Spleen (tissue), 11 donors: Measurements from ENCODE around the gene NT5DC3. TPM values are rescaled to one million over a fixed set of nuclear protein-coding genes. Genes with fewer than 3 reads are reported as not detected.

Experiments
- DNase-seq: peaks from one replicate; pipeline ENCODE4 v3.0.0-alpha.2; 2020
- H3K27ac ChIP-seq, 8 donors: fragments of 200-600 bp; sonication (generic) in 7 of 8; 1 replicate in 4 of 8; 2 replicates in 4 of 8; pipeline versions ENCODE4 v1.5.0 to v1.8.0; 2016 to 2021; ENCODE audit warnings: inconsistent platforms in 4 of 8, mild to moderate bottlenecking in 4 of 8, moderate library complexity in 1 of 8
- H3K27me3 ChIP-seq, 7 donors: fragments of 200-600 bp; sonication (generic) in 6 of 7; replicated peaks in 1 of 7; 1 replicate in 4 of 7; 2 replicates in 3 of 7; pipeline versions ENCODE4 v1.5.0 to v1.8.0; 2016 to 2021; ENCODE audit warnings: inconsistent platforms in 3 of 7, mild to moderate bottlenecking in 1 of 7
- H3K36me3 ChIP-seq, 6 donors: fragments of 200-600 bp; sonication (generic) in 5 of 6; 1 replicate in 4 of 6; 2 replicates in 2 of 6; pipeline versions ENCODE4 v1.5.0 to v1.8.0; 2016 to 2021; ENCODE audit warnings: inconsistent platforms in 2 of 6
- H3K4me1 ChIP-seq, 6 donors: fragments of 200-600 bp; sonication (generic) in 5 of 6; 1 replicate in 3 of 6; 2 replicates in 3 of 6; pipeline versions ENCODE4 v1.5.0 to v1.8.0; 2016 to 2021; ENCODE audit warnings: inconsistent platforms in 3 of 6
- H3K4me3 ChIP-seq, 8 donors: fragments of 200-600 bp; sonication (generic) in 7 of 8; 1 replicate in 4 of 8; 2 replicates in 4 of 8; pipeline versions ENCODE4 v1.5.0 to v1.8.0; 2016 to 2021; ENCODE audit warnings: inconsistent platforms in 4 of 8, mild to moderate bottlenecking in 4 of 8, moderate library complexity in 2 of 8
- H3K9me3 ChIP-seq, 8 donors: fragments of 200-600 bp; sonication (generic) in 7 of 8; 1 replicate in 4 of 8; 2 replicates in 4 of 8; pipeline versions ENCODE4 v1.5.0 to v1.8.0; 2016 to 2021; ENCODE audit warnings: inconsistent platforms in 4 of 8
- POLR2A ChIP-seq, 3 donors: fragments of 450-650 bp; IDR thresholded peaks; one replicate each; pipeline ENCODE4 v1.5.1; 2017; ENCODE audit warnings: antibody characterized with exemption in 3 of 3, mild to moderate bottlenecking in 1 of 3
- POLR2AphosphoS5 ChIP-seq, 3 donors: sonication (generic); formaldehyde crosslinking; IDR thresholded peaks; one replicate each; pipeline ENCODE4 v1.5.1; 2017; ENCODE audit warnings: antibody characterized with exemption in 3 of 3
- WGBS, 5 donors: extraction: QIAGEN DNeasy Blood & Tissue Kit in 3 of 5; methylation state at CpG; one replicate each; pipeline versions ENCODE4 v1.1.5 to v1.1.7; 2013 to 2018; 5-methylcytosine and 5-hydroxymethylcytosine counted together
- intact Hi-C: fragments of 100-400 bp; cut with DNase I; formaldehyde crosslinking; loops from one replicate; pipeline ENCODE4 v1.15.0; 2023; ENCODE audit warnings: low total_unique reads
- polyA plus RNA-seq, 3 donors: library from polyadenylated mRNA; stranded (reverse); fragments of 200-250 nt; gene quantifications; one replicate each; pipeline ENCODE4 v1.2.1, GENCODE V29; 2013
- total RNA-seq, 7 donors: library from RNA; depleted of rRNA in 3 of 7; stranded (reverse); fragments of >200 nt in 3 of 7; fragmentation: NEBNext Ultra II Directional in 4 of 7; extraction: Animal tissue kit (Norgen Biotek cat#: 25700) in 4 of 7; gene quantifications; one replicate each; pipeline versions ENCODE4 v1.1.0 to v1.2.1, GENCODE V29; 2016 to 2021
- TF ChIP-seq, protein P1 (sequence below), 11 experiments: fragments of 200-600 bp in 7 of 11; fragments of 450-650 bp in 4 of 11; sonication (generic) in 4 of 11; IDR thresholded peaks in 8 of 11; conservative IDR thresholded peaks in 3 of 11; 1 replicate in 7 of 11; 2 replicates in 4 of 11; pipeline versions ENCODE4 v1.4.0 to v1.8.0; 2016 to 2021; ENCODE audit warnings: antibody characterized with exemption in 11 of 11, inconsistent platforms in 4 of 11, mild to moderate bottlenecking in 1 of 11
- donor health status: healthy with polysubstance abuse.
- donor health status: DM: no; HTN: no; CAD: no; lungs with moderate emphysema.
- donor health status: DM: no; HTN: no; CAD: no.
- donor health status: Bipolar disorder and iron deficiency.
- donor health status: healthy.
- donor health status: DM: no; HTN: no; CAD: no.
- donor health status: DM: yes; HTN: yes; CAD: no.

NT5DC3 gene
- total and polyA plus RNA-seq, 10 donors = 0.56 to 8.0 (median 3.1) TPM

DNA sequence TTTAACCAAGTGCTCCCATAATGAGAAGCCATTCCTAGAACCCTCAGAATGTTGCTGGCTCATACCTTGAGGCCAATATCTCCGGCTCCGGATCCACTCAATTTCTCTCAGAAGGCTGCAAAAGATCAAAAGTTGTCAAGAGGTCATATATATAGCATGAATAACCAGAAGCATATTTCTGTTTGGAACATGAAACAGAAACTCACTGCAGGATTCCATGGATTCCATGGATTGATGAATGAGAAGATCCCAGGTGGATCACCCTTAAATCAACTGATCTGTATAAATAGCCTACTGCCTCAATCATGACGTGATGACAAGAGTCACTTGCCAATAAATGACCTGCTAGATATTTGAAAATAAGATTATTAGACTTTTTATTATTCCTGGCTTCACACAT lies 3.3 kb upstream of the NT5DC3 start:
- intact Hi-C loops = no loop called here
- Histone ChIP-seq H3K27ac (no peak overlapping the region), H3K27me3 (no peaks in the 10 kb centered on the region), H3K4me1 (peaks cover 2 to 25% (median 20%) of the 10 kb centered on the region in 6 donors), H3K4me3 (no peak overlapping the region), H3K9me3 (no peaks in the 10 kb centered on the region), H3K36me3 (no peaks in the 10 kb centered on the region)
- 87 to 95% (median 92%) methylated on average over 3 of the region's 3 CpGs for WGBS, 5 donors
- TF ChIP-seq POLR2A (IDR thresholded peaks at IDR 0.05) (no peak), POLR2AphosphoS5 (IDR thresholded peaks at IDR 0.05) (no peak)
- TF ChIP-seq, protein P1, sequence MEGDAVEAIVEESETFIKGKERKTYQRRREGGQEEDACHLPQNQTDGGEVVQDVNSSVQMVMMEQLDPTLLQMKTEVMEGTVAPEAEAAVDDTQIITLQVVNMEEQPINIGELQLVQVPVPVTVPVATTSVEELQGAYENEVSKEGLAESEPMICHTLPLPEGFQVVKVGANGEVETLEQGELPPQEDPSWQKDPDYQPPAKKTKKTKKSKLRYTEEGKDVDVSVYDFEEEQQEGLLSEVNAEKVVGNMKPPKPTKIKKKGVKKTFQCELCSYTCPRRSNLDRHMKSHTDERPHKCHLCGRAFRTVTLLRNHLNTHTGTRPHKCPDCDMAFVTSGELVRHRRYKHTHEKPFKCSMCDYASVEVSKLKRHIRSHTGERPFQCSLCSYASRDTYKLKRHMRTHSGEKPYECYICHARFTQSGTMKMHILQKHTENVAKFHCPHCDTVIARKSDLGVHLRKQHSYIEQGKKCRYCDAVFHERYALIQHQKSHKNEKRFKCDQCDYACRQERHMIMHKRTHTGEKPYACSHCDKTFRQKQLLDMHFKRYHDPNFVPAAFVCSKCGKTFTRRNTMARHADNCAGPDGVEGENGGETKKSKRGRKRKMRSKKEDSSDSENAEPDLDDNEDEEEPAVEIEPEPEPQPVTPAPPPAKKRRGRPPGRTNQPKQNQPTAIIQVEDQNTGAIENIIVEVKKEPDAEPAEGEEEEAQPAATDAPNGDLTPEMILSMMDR (IDR thresholded peaks at IDR 0.05 in 8 of 11, conservative IDR thresholded peaks at IDR 0.05 in 3 of 11) = no peak
- DNase-seq = no peak

DNA sequence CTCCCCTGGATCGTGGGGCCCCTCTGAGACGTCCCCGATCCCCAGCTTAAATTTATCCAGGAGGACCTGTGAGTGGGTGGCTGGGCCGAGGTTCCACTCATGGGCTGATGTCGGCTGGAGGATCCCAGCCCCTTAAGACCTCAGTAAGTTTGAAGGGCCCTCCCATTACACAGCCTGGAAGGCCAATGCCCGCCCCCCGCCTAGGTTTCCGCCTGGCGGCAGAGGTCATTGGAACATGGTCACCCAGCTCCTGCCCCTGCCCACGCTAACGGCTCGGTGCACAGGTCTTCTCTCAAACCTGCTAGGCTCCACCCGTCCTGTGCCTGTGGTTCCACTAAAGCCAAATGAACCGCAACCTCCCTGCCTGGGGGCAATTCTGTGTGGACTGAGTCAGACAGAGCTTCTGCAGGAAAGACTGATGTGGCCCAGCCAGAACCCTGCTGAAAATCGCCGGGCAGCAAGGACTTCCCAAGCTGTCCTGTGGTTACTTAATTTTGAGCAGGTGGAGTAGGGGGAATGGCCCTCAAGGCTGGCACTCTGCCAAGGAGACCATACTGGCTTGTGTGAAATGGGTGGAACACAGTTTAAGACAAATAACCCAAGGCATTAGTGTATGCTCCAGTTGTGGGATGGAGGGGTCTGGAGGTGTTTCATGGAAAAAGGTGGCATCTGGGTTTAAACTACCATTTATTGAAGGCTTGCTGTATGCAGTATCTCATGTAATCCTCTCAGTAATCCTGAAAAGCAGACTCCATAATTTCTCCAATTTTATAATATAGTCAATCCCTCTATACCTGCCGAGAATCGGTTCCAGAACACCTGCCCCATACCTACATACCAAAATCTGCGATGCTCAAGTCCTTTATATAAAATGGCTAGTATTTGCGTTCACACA lies 903 bp upstream of the NT5DC3 start:
- intact Hi-C loops = no loop called here
- Histone ChIP-seq H3K36me3 (no peaks in the 10 kb centered on the region), H3K27ac (peak overlapping the region in 6 of 8 donors; percentile 27 to 74 (median 62)), H3K4me1 (peaks cover 2 to 28% (median 20%) of the 10 kb centered on the region in 6 donors), H3K27me3 (no peaks in the 10 kb centered on the region), H3K4me3 (peak overlapping the region; percentile 64 to 83 (median 77)), H3K9me3 (no peaks in the 10 kb centered on the region)
- WGBS, 5 donors = 31 to 41% (median 32%) methylated on average over 12 to 20 of the region's 20 CpGs
- DNase-seq = peak; percentile 88
- TF ChIP-seq POLR2A (IDR thresholded peaks at IDR 0.05) = no peak
- no peak for TF ChIP-seq POLR2AphosphoS5 (IDR thresholded peaks at IDR 0.05)
- TF ChIP-seq, protein P1 (IDR thresholded peaks at IDR 0.05 in 8 of 11, conservative IDR thresholded peaks at IDR 0.05 in 3 of 11) = no peak

DNA sequence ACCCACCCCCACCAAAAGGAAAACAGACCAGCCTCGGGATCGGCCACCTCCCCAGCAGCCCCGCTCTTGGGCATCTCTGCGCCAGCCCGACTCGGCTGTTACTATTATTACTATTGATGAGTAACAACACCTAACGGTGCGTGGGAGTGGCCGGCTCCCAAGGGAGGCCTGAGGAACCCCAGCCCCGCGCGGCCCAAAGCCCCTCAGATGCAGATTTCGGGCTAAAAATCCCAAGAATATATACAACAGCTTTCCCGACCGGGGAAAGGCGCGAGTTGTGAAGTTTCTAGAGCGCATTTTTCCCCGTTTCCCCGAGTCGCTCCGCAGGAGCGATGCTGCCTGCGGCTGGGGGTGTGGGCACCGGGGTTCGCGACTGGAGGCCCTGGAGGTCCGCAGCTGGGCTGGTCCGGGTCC lies 565 bp downstream of the NT5DC3 start:
- Histone ChIP-seq H3K27ac (peak overlapping the region in 7 of 8 donors; percentile 41 to 74 (median 59)), H3K36me3 (no peaks in the 10 kb centered on the region), H3K4me3 (peak overlapping the region; percentile 64 to 83 (median 77)), H3K4me1 (peaks cover 2 to 28% (median 20%) of the 10 kb centered on the region in 6 donors), H3K27me3 (no peaks in the 10 kb centered on the region), H3K9me3 (no peaks in the 10 kb centered on the region)
- WGBS, 5 donors = 1 to 2% (median 2%) methylated on average over 23 to 29 of the region's 29 CpGs
- TF ChIP-seq, protein P1 (IDR thresholded peaks at IDR 0.05 in 8 of 11, conservative IDR thresholded peaks at IDR 0.05 in 3 of 11) = no peak
- DNase-seq = peak; percentile 85
- intact Hi-C loops = no loop called here
